ENCODE results near the gene RASSF4. TPM values are rescaled to one million over a fixed set of nuclear protein-coding genes. Genes with fewer than 3 reads are reported as not detected.
A peak's percentile ranks its signal among the peaks of the same experiment; 100 is the strongest.

Gene RASSF4
- total RNA-seq, 4 donors from 2014 or later: 23.5 to 57.7 (median 31.6) TPM

DNA sequence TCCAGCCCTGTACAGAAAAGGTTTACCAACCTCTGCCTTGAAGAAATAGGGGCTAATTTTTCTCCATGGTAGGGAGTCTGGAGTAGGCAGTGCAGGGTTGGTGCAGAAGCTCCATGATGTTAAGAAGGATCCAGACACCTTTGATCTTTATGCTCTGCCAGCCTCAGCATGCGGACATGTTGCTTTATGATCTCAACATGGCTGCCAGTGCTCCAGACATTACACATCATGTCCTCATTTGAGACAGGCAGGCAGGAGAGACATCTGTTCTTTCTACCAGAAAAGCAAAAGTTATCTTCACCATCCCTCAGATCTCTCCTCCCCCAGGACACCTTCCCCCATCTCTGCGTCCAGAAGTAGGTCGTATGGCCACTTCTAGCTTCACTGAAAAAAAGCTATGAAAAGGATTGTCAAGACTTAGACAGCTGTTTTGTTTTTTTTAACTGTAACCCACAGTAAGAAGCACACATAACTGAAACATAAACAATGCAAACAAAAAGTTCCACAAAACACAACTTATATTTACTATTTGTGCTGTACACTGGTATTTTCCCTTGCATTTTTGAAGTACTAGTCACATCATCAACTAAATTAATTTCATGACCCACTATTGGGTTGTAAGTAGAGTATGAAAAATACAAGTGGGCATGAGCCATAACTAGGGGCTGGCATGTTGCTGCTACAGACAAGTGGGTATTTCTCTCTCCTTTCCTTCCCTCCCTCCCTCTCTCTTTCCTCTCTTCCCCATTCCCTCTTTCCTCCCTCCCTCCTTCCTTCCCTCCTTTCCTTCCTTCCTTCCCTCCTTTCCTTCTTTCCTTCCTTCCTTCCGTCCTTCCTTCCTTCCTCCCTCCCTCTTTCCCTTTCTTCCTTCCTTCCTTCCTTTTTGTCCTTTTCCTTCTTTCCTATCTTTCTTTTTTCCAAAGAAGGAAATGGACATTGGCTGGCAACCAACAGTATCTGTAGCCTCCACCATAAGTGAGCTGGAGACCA, 2.6 kb upstream of the RASSF4 start:
- Histone ChIP-seq H3K9me3 (no peaks in the 10 kb centered on the region), H3K36me3 (peaks cover 0 to 19% of the 10 kb centered on the region in 2 donors), H3K4me1 (peaks cover 0 to 62% (median 23%) of the 10 kb centered on the region in 3 donors), H3K27ac (peak overlapping the region in 3 of 4 donors; percentile 89 to 94 (median 94)), H3K27me3 (no peaks in the 10 kb centered on the region), H3K4me3 (no peak overlapping the region)
- no peak for TF ChIP-seq EP300 (IDR thresholded peaks at IDR 0.05)
- TF ChIP-seq POLR2AphosphoS5 (IDR thresholded peaks at IDR 0.05): no peak
- TF ChIP-seq POLR2A (IDR thresholded peaks at IDR 0.05): no peak
- TF ChIP-seq, protein P1, sequence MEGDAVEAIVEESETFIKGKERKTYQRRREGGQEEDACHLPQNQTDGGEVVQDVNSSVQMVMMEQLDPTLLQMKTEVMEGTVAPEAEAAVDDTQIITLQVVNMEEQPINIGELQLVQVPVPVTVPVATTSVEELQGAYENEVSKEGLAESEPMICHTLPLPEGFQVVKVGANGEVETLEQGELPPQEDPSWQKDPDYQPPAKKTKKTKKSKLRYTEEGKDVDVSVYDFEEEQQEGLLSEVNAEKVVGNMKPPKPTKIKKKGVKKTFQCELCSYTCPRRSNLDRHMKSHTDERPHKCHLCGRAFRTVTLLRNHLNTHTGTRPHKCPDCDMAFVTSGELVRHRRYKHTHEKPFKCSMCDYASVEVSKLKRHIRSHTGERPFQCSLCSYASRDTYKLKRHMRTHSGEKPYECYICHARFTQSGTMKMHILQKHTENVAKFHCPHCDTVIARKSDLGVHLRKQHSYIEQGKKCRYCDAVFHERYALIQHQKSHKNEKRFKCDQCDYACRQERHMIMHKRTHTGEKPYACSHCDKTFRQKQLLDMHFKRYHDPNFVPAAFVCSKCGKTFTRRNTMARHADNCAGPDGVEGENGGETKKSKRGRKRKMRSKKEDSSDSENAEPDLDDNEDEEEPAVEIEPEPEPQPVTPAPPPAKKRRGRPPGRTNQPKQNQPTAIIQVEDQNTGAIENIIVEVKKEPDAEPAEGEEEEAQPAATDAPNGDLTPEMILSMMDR (IDR thresholded peaks at IDR 0.05): no peak
- 96 to 100% methylated on average over 3 to 4 of the region's 4 CpGs for WGBS, 2 donors (ENCODE audit: low coverage in 1 of 2)
- ATAC-seq: no peak

DNA sequence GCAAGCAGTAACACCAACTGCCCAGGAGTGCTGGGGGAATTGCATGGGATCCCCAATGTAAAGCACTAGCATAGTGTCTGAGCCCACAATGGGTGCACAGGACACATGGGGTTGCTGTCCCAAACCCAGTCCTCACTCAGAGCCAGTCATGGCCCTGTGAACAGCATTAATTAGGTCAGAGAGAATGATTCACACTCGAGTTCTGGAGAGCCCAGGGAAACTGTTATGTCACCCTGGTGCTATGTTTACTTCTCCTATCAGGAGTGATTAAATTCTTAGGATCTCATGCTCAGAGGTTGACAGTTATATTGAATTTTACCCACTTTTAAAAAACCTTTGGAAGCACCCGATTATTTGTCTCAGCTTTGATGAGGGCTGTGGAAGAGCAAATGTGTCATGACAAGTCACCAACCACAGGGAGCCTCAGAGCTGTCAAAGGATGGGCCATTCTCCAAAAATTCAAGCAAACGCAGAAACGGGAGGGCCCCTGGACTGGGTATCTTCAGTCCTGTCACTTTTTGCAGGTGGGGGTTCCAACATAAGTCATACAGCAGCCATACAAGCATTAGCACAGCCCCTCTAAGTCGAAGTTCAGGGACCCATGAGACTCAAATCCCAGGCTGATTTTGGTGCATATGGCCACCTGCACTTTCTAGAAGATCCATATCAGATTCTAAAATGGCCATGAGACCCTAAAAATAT, 1.3 kb upstream of the RASSF4 start:
- Histone ChIP-seq H3K4me3 (peak overlapping the region; percentile 61 to 82), H3K4me1 (peaks cover 0 to 75% (median 23%) of the 10 kb centered on the region in 3 donors), H3K36me3 (peaks cover 0 to 14% of the 10 kb centered on the region in 2 donors), H3K9me3 (no peaks in the 10 kb centered on the region), H3K27me3 (no peaks in the 10 kb centered on the region), H3K27ac (peak overlapping the region; percentile 58 to 94 (median 92))
- ATAC-seq: peak; percentile 23
- TF ChIP-seq POLR2A (IDR thresholded peaks at IDR 0.05) (no peak), POLR2AphosphoS5 (IDR thresholded peaks at IDR 0.05) (peak; percentile 15)
- 7 to 24% methylated on average over 3 to 5 of the region's 5 CpGs for WGBS, 2 donors (ENCODE audit: low coverage in 1 of 2)

DNA sequence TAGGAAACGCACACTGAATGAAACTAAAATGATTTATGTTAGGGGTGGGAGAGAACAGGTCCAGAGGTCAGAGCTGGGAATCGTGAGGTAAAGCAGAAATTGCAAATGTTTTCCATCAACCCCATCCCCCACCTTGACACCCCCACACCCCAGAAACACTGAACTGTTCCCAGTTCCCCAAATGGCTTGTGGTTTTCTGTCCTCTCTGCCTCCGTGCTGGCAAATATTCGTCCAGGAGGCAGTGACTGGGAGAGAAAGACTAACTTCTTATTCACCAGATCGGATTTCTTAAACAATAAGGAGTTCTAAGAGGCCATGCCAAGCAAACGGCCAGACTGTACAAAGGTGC, 730 bp upstream of the RASSF4 start:
- H3K27me3 ChIP-seq: no peaks in the 10 kb centered on the region
- 3 to 6% methylated on average over 4 to 5 of the region's 6 CpGs for WGBS, 2 donors (ENCODE audit: low coverage in 1 of 2)
- ATAC-seq: no peak
- peak overlapping the region; percentile 58 to 94 (median 92) for H3K27ac ChIP-seq
- peaks cover 0 to 14% of the 10 kb centered on the region in 2 donors for H3K36me3 ChIP-seq
- H3K4me1 ChIP-seq: peaks cover 0 to 80% (median 23%) of the 10 kb centered on the region in 3 donors
- H3K9me3 ChIP-seq: no peaks in the 10 kb centered on the region
- TF ChIP-seq POLR2AphosphoS5 (IDR thresholded peaks at IDR 0.05): no peak
- TF ChIP-seq EP300 (IDR thresholded peaks at IDR 0.05): no peak
- TF ChIP-seq POLR2A (IDR thresholded peaks at IDR 0.05): no peak
- TF ChIP-seq, protein P1 (IDR thresholded peaks at IDR 0.05): no peak
- peak overlapping the region; percentile 61 to 82 for H3K4me3 ChIP-seq

DNA sequence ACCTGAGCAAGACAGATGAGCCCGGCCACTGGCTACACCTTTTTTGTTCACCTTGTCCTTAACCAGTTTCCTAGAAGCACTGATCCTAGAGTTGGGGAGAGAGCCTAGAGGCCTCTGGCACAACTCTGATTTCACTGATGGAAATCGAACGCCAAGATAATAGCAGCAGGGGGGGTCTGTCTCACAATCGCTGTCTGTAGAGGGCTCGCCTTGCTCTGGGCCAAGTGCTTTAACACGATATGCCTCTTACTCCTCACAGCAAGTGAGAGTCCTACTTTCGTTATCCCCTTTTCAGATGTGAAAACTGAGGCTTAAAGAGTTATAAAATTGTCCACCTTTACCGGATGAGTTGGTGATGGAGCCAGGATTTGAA, 472 bp downstream of the RASSF4 start:
- H3K9me3 ChIP-seq: no peaks in the 10 kb centered on the region
- 14 to 22% methylated on average over 4 to 6 of the region's 8 CpGs for WGBS, 2 donors (ENCODE audit: low coverage in 1 of 2)
- no peak for ATAC-seq
- peaks cover 0 to 91% (median 33%) of the 10 kb centered on the region in 3 donors for H3K4me1 ChIP-seq
- H3K27ac ChIP-seq: peak overlapping the region; percentile 52 to 94 (median 92)
- TF ChIP-seq EP300 (IDR thresholded peaks at IDR 0.05) (no peak), POLR2AphosphoS5 (IDR thresholded peaks at IDR 0.05) (no peak), POLR2A (IDR thresholded peaks at IDR 0.05) (no peak)
- TF ChIP-seq, protein P1 (IDR thresholded peaks at IDR 0.05): no peak
- H3K27me3 ChIP-seq: no peaks in the 10 kb centered on the region
- peaks cover 0 to 14% of the 10 kb centered on the region in 2 donors for H3K36me3 ChIP-seq
- peak overlapping the region; percentile 61 to 82 for H3K4me3 ChIP-seq
